ENCODE results near the gene NDUFB5.

- no peak for TF ChIP-seq POLR2A (IDR thresholded peaks at IDR 0.05)
- TF ChIP-seq, protein P1, sequence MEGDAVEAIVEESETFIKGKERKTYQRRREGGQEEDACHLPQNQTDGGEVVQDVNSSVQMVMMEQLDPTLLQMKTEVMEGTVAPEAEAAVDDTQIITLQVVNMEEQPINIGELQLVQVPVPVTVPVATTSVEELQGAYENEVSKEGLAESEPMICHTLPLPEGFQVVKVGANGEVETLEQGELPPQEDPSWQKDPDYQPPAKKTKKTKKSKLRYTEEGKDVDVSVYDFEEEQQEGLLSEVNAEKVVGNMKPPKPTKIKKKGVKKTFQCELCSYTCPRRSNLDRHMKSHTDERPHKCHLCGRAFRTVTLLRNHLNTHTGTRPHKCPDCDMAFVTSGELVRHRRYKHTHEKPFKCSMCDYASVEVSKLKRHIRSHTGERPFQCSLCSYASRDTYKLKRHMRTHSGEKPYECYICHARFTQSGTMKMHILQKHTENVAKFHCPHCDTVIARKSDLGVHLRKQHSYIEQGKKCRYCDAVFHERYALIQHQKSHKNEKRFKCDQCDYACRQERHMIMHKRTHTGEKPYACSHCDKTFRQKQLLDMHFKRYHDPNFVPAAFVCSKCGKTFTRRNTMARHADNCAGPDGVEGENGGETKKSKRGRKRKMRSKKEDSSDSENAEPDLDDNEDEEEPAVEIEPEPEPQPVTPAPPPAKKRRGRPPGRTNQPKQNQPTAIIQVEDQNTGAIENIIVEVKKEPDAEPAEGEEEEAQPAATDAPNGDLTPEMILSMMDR (IDR thresholded peaks at IDR 0.05) = no peak
Measured at GRCh38 chr3:179676081-179676480, 71.5 kb downstream of the NDUFB5 start.
